CD14-positive monocyte (primary cell): ENCODE measurements around the gene WBP2NL. TPM values are rescaled to one million over a fixed set of nuclear protein-coding genes. Genes with fewer than 3 reads are reported as not detected.

Experiments used
- DNase-seq, 3 donors: peaks; one replicate each; pipeline ENCODE4 v3.0.0-alpha.2; 2011 to 2022
- H2AFZ ChIP-seq: 2 replicates; pipeline ENCODE4 v1.6.0; 2012; ENCODE audit warnings: mild to moderate bottlenecking, low read depth, low read length, inconsistent platforms; ENCODE audit not compliant: insufficient read depth, poor library complexity, severe bottlenecking
- H3K27ac ChIP-seq, 2 donors: 1 replicate in 1 of 2; 2 replicates in 1 of 2; pipeline ENCODE4 v1.5.1; 2012 to 2013; ENCODE audit warnings: low read length in 2 of 2, control low read depth in 1 of 2, inconsistent platforms in 1 of 2, low read depth in 1 of 2, mild to moderate bottlenecking in 1 of 2
- H3K27me3 ChIP-seq, 2 donors: one replicate each; pipeline versions ENCODE4 v1.6.0 to v1.6.1; 2011 to 2013; ENCODE audit warnings: low read length in 2 of 2; ENCODE audit not compliant: control insufficient read depth in 2 of 2, insufficient read depth in 2 of 2
- H3K36me3 ChIP-seq, 2 donors: replicated peaks in 1 of 2; 1 replicate in 1 of 2; 2 replicates in 1 of 2; pipeline versions ENCODE4 v1.5.1 to v1.6.1; 2012 to 2013; ENCODE audit warnings: low read length in 2 of 2, control low read depth in 1 of 2, inconsistent platforms in 1 of 2, mild to moderate bottlenecking in 1 of 2; ENCODE audit not compliant: insufficient read depth in 2 of 2, control insufficient read depth in 1 of 2
- H3K4me1 ChIP-seq, 2 donors: 1 replicate in 1 of 2; 2 replicates in 1 of 2; pipeline versions ENCODE4 v1.5.1 to v1.6.1; 2012 to 2013; ENCODE audit warnings: low read length in 2 of 2, control low read depth in 1 of 2, inconsistent platforms in 1 of 2, mild to moderate bottlenecking in 1 of 2, moderate library complexity in 1 of 2; ENCODE audit not compliant: insufficient read depth in 2 of 2, control insufficient read depth in 1 of 2
- H3K4me2 ChIP-seq: replicated peaks from 2 replicates; pipeline ENCODE3; 2012; ENCODE audit warnings: low read length, moderate library complexity, mild to moderate bottlenecking; ENCODE audit not compliant: poor library complexity, severe bottlenecking; ENCODE audit errors: extremely low read depth
- H3K4me3 ChIP-seq, 3 experiments: fragments of 200-600 bp in 1 of 3; sonication (generic) in 1 of 3; replicated peaks in 1 of 3; 1 replicate in 2 of 3; 2 replicates in 1 of 3; pipeline ENCODE4 v1.5.1; 2011 to 2013; ENCODE audit warnings: low read length in 3 of 3, mild to moderate bottlenecking in 3 of 3, control low read depth in 2 of 3, low read depth in 2 of 3, inconsistent platforms in 1 of 3, moderate library complexity in 1 of 3
- H3K79me2 ChIP-seq: 2 replicates; pipeline ENCODE4 v1.6.0; 2012; ENCODE audit warnings: mild to moderate bottlenecking, control low read depth, inconsistent platforms, low read length, moderate library complexity; ENCODE audit not compliant: insufficient read depth
- H3K9ac ChIP-seq: 2 replicates; pipeline ENCODE4 v1.6.0; 2017; ENCODE audit warnings: low read length, mild to moderate bottlenecking; ENCODE audit not compliant: insufficient read depth, poor library complexity, severe bottlenecking
- H3K9me3 ChIP-seq, 2 donors: replicated peaks in 1 of 2; 1 replicate in 1 of 2; 2 replicates in 1 of 2; pipeline versions ENCODE4 v1.5.1 to v1.6.1; 2012 to 2013; ENCODE audit warnings: low read length in 2 of 2, control low read depth in 1 of 2; ENCODE audit not compliant: control insufficient read depth in 1 of 2, insufficient read depth in 1 of 2
- H4K20me1 ChIP-seq: 2 replicates; pipeline ENCODE4 v1.6.0; 2012; ENCODE audit warnings: mild to moderate bottlenecking, low read length, control low read depth, moderate library complexity; ENCODE audit not compliant: insufficient read depth
- H3K27ac Mint-ChIP-seq, 7 donors: one replicate each; pipeline ENCODE4 v1.8.0; 2020; ENCODE audit warnings: mild to moderate bottlenecking in 7 of 7, mixed read lengths in 7 of 7, moderate library complexity in 6 of 7, inconsistent platforms in 2 of 7
- H3K27me3 Mint-ChIP-seq, 3 donors: one replicate each; pipeline ENCODE4 v1.8.0; 2021 to 2022; ENCODE audit warnings: low read depth in 3 of 3, mild to moderate bottlenecking in 3 of 3, mixed read lengths in 3 of 3, moderate library complexity in 3 of 3, inconsistent platforms in 1 of 3
- H3K36me3 Mint-ChIP-seq, 2 donors: one replicate each; pipeline ENCODE4 v1.8.0; 2020; ENCODE audit warnings: mixed read lengths in 2 of 2, inconsistent platforms in 1 of 2, mild to moderate bottlenecking in 1 of 2
- H3K4me1 Mint-ChIP-seq: one replicate; pipeline ENCODE4 v1.8.0; 2020; ENCODE audit warnings: mild to moderate bottlenecking, mixed read lengths
- H3K4me3 Mint-ChIP-seq, 2 donors: one replicate each; pipeline ENCODE4 v1.8.0; 2020; ENCODE audit warnings: mild to moderate bottlenecking in 2 of 2, mixed read lengths in 2 of 2, moderate library complexity in 1 of 2
- H3K9me3 Mint-ChIP-seq, 7 donors: one replicate each; pipeline ENCODE4 v1.8.0; 2020 to 2022; ENCODE audit warnings: mixed read lengths in 7 of 7, mild to moderate bottlenecking in 6 of 7, moderate library complexity in 6 of 7, inconsistent platforms in 2 of 7
- CTCF ChIP-seq: fragments of 200-600 bp; IDR thresholded peaks from one replicate; pipeline ENCODE4 v1.8.0; 2022; ENCODE audit warnings: antibody characterized with exemption, mild to moderate bottlenecking
- WGBS: methylation state at CpG from one replicate; pipeline ENCODE4 v1.1.5; 2013; ENCODE audit warnings: missing lambda C conversion rate; ENCODE audit not compliant: insufficient coverage; 5-methylcytosine and 5-hydroxymethylcytosine counted together
- intact Hi-C, 2 donors: fragments of 100-400 bp; cut with micrococcal nuclease; formaldehyde crosslinking; loops; one replicate each; pipeline versions ENCODE4 v1.15.0 to v1.15.1; 2023
- polyA plus RNA-seq, 3 donors: library from polyadenylated mRNA; depleted of rRNA in 1 of 3; unstranded in 2 of 3; stranded (reverse) in 1 of 3; fragments of 300-500 nt in 2 of 3; fragments of >200 nt in 1 of 3; fragmentation: Illumina TruSeq in 2 of 3; gene quantifications; 1 replicate in 2 of 3; 2 replicates in 1 of 3; pipeline ENCODE4 v1.2.3, GENCODE V29; 2012 to 2021

The WBP2NL gene
- polyA plus RNA-seq, 3 donors = 0.48 to 0.83 (median 0.71) TPM

GRCh38 chr22:42056757-42057511 is 58.3 kb downstream of the WBP2NL start:
- Histone ChIP-seq H3K4me2 (no peak overlapping the region), H3K79me2 (no peaks in the 10 kb centered on the region), H3K4me3 (no peak overlapping the region), H4K20me1 (peaks cover 30% of the 10 kb centered on the region), H3K27me3 (no peaks in the 10 kb centered on the region), H3K9me3 (peaks cover 33 to 43% of the 10 kb centered on the region in 2 donors), H3K9ac (no peak overlapping the region), H3K36me3 (peaks cover 38 to 41% of the 10 kb centered on the region in 2 donors), H3K27ac (no peak overlapping the region), H3K4me1 (peaks cover 9 to 19% of the 10 kb centered on the region in 2 donors), H2AFZ (no peak overlapping the region)
- Mint-ChIP-seq H3K4me3 (no peak overlapping the region), H3K27me3 (peaks cover 0 to 3% (median 0%) of the 10 kb centered on the region in 3 donors), H3K36me3 (peaks cover 46 to 52% of the 10 kb centered on the region in 2 donors), H3K9me3 (peaks cover 32 to 52% (median 42%) of the 10 kb centered on the region in 7 donors), H3K27ac (no peak overlapping the region), H3K4me1 (peaks cover 16% of the 10 kb centered on the region)
- DNase-seq = no peak
- WGBS = no CpG with 5 or more reads among the region's 1 CpG
- TF ChIP-seq CTCF = no peak
- intact Hi-C loops = no loop called here

- no peak for TF ChIP-seq CTCF
Observed at GRCh38 chr22:42060489-42060888, 61.9 kb downstream of the WBP2NL start.

More at GRCh38 chr22:42060489-42060888, 61.9 kb downstream of the WBP2NL start:
- Histone ChIP-seq H3K27ac (no peak overlapping the region), H4K20me1 (peaks cover 54% of the 10 kb centered on the region), H3K36me3 (peaks cover 69 to 76% of the 10 kb centered on the region in 2 donors), H3K27me3 (no peaks in the 10 kb centered on the region), H3K4me3 (no peak overlapping the region), H3K79me2 (peaks cover 16% of the 10 kb centered on the region), H2AFZ (no peak overlapping the region), H3K4me1 (no peaks in the 10 kb centered on the region), H3K4me2 (no peak overlapping the region), H3K9me3 (peaks cover 33 to 43% of the 10 kb centered on the region in 2 donors), H3K9ac (no peak overlapping the region)
- Mint-ChIP-seq H3K36me3 (peaks cover 76 to 84% of the 10 kb centered on the region in 2 donors), H3K9me3 (peaks cover 32 to 49% (median 42%) of the 10 kb centered on the region in 7 donors), H3K4me3 (no peak overlapping the region), H3K27ac (no peak overlapping the region), H3K27me3 (peaks cover 0 to 3% (median 0%) of the 10 kb centered on the region in 3 donors), H3K4me1 (peaks cover 4% of the 10 kb centered on the region)
- WGBS = 100% methylated on average over 1 of the region's 5 CpGs
- intact Hi-C loops = no loop called here
- DNase-seq = no peak
